Measurements from ENCODE around the gene IRX4. TPM values are rescaled to one million over a fixed set of nuclear protein-coding genes. Genes with fewer than 3 reads are reported as not detected.

The IRX4 gene
- polyA plus RNA-seq, 1 of the 3 experiments (the other 2 are of a cell fraction) = not detected

- H3K27ac ChIP-seq (ENCODE audit: low read depth in 2 of 2, low read length in 1 of 2) = no peak overlapping the region
Measured at GRCh38 chr5:1916041-1917001, 33.6 kb upstream of the IRX4 start.

GRCh38 chr5:1915316-1915715, 32.6 kb upstream of the IRX4 start:
- Histone ChIP-seq H3K4me1 (ENCODE audit: control insufficient read depth in 1 of 2, insufficient read depth in 2 of 2, low read depth in 1 of 2, low read length in 1 of 2) (no peaks in the 10 kb centered on the region), H3K27me3 (ENCODE audit: insufficient read depth) (peaks cover 68% of the 10 kb centered on the region), H3K79me2 (ENCODE audit: insufficient read depth) (no peaks in the 10 kb centered on the region), H2AFZ (ENCODE audit: low read depth) (no peak overlapping the region), H4K20me1 (ENCODE audit: insufficient read depth) (no peaks in the 10 kb centered on the region), H3K9ac (no peak overlapping the region), H3K36me3 (replicated peaks in 1 of 2; ENCODE audit: control insufficient read depth in 1 of 2, insufficient read depth in 2 of 2, low read length in 1 of 2) (no peaks in the 10 kb centered on the region), H3K9me3 (no peaks in the 10 kb centered on the region), H3K27ac (ENCODE audit: low read depth in 2 of 2, low read length in 1 of 2) (no peak overlapping the region), H3F3A (replicated peaks; ENCODE audit: insufficient read depth) (no peaks in the 10 kb centered on the region), H3K4me2 (no peak overlapping the region), H3K9me2 (no peaks in the 10 kb centered on the region), H3K4me3 (ENCODE audit: low read depth in 2 of 2, low read length in 1 of 2) (no peak overlapping the region)
- ChIA-PET CTCF (no interaction called here), POLR2A (no interaction called here)
- no peak for DNase-seq
- no CpG with 5 or more reads among the region's 8 CpGs for WGBS (ENCODE audit: low lambda C conversion rate)
- TF ChIP-seq USF1 (IDR thresholded peaks at IDR 0.05; ENCODE audit: borderline replicate concordance, low read depth) (no peak), USF2 (IDR thresholded peaks at IDR 0.05; ENCODE audit: borderline replicate concordance, low read depth, low read length) (no peak), ELF1 (IDR thresholded peaks at IDR 0.05) (no peak), NRF1 (IDR thresholded peaks at IDR 0.05; ENCODE audit: low read depth, low read length) (no peak), REST (IDR thresholded peaks at IDR 0.05; ENCODE audit: low read depth, low read length) (no peak), FOSL2 (IDR thresholded peaks at IDR 0.05; ENCODE audit: borderline replicate concordance, low read depth) (no peak), EP300 (IDR thresholded peaks at IDR 0.05; ENCODE audit: borderline replicate concordance in 1 of 2, low read depth in 1 of 2, low read length in 1 of 2) (no peak)

More at GRCh38 chr5:1916041-1917001, 33.6 kb upstream of the IRX4 start:
- no peak overlapping the region for H3K9ac ChIP-seq
- POLR2A ChIA-PET = no interaction called here
- no peaks in the 10 kb centered on the region for H3K9me2 ChIP-seq
- H3K9me3 ChIP-seq = no peaks in the 10 kb centered on the region
- 4% methylated on average over 6 of the region's 34 CpGs for WGBS (ENCODE audit: low lambda C conversion rate)
- no peaks in the 10 kb centered on the region for H4K20me1 ChIP-seq (ENCODE audit: insufficient read depth)
- H3K36me3 ChIP-seq (replicated peaks in 1 of 2; ENCODE audit: control insufficient read depth in 1 of 2, insufficient read depth in 2 of 2, low read length in 1 of 2) = no peaks in the 10 kb centered on the region
- H3K4me1 ChIP-seq (ENCODE audit: control insufficient read depth in 1 of 2, insufficient read depth in 2 of 2, low read depth in 1 of 2, low read length in 1 of 2) = no peaks in the 10 kb centered on the region
- CTCF ChIA-PET = interaction anchor here (0.9 kb wide), 1 partner anchor 13 kb away, joined by 3 read pairs; no protein-coding TSS in a partner anchor
- TF ChIP-seq CTCF (IDR thresholded peaks at IDR 0.05) (no peak), TEAD4 (IDR thresholded peaks at IDR 0.05; ENCODE audit: borderline replicate concordance, insufficient read depth) (no peak), JUND (IDR thresholded peaks at IDR 0.05) (no peak), GABPA (IDR thresholded peaks at IDR 0.05; ENCODE audit: low read depth) (no peak), USF2 (IDR thresholded peaks at IDR 0.05; ENCODE audit: borderline replicate concordance, low read depth, low read length) (no peak), SIN3A (IDR thresholded peaks at IDR 0.05; ENCODE audit: borderline replicate concordance, low read depth, low read length) (no peak), FOXJ3 (CRISPR knock-in tag; IDR thresholded peaks at IDR 0.05) (no peak), YY1 (IDR thresholded peaks at IDR 0.05; ENCODE audit: low read depth) (no peak), RAD21 (IDR thresholded peaks at IDR 0.05; ENCODE audit: low read length) (no peak), MXI1 (IDR thresholded peaks at IDR 0.05; ENCODE audit: low read depth, low read length) (no peak)
- no peak for DNase-seq
- peaks cover 68% of the 10 kb centered on the region for H3K27me3 ChIP-seq (ENCODE audit: insufficient read depth)
- H2AFZ ChIP-seq (ENCODE audit: low read depth) = no peak overlapping the region
- no peak overlapping the region for H3K4me3 ChIP-seq (ENCODE audit: low read depth in 2 of 2, low read length in 1 of 2)
- H3F3A ChIP-seq (replicated peaks; ENCODE audit: insufficient read depth) = no peaks in the 10 kb centered on the region
- H3K4me2 ChIP-seq = no peak overlapping the region
- no peaks in the 10 kb centered on the region for H3K79me2 ChIP-seq (ENCODE audit: insufficient read depth)

Data from SK-N-SH (cell line).